Measurements from ENCODE around the gene KCTD8. TPM values are rescaled to one million over a fixed set of nuclear protein-coding genes. Genes with fewer than 3 reads are reported as not detected.

Gene KCTD8
- total RNA-seq, 1 experiment from 2014 or later: 1.1 TPM

DNA sequence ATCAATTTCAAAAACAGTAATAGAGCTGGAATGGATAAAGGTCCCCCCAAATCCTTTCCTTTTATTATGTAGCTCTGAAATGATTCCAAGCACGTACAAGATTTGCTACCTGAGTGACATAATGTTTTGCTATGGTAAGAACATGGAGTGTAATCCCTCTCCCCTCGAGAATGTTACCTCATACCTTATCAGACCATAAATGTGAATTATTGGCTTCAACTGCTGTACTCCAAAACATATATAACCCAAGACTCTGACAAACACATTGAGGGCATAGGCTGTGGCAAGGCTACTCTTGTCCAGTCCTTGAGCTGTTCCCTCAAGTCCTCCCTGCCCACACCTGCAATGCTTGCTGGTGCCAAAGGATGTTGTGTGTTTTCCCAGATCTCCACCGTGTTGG, 286.9 kb downstream of the KCTD8 start:
- Mint-ChIP-seq H3K27ac (no peak overlapping the region), H3K4me3 (no peak overlapping the region), H3K4me1 (no peaks in the 10 kb centered on the region), H3K27me3 (ENCODE audit: low read depth) (no peaks in the 10 kb centered on the region), H3K36me3 (ENCODE audit: insufficient read depth in 1 of 3, low read depth in 3 of 3) (peaks cover 0 to 3% (median 2%) of the 10 kb centered on the region in 3 experiments; a peak in 3 of 7 replicates), H3K9me3 (peaks cover 0 to 1% of the 10 kb centered on the region in 2 experiments; a peak in 3 of 5 replicates)
- no CpG with 5 or more reads among the region's 3 CpGs for WGBS (ENCODE audit: extremely low coverage, insufficient read length, low lambda C conversion rate)
- Histone ChIP-seq H2AFZ (ENCODE audit: low read length) (no peak overlapping the region), H4K91ac (ENCODE audit: insufficient read length, low read depth, low read length) (no peak overlapping the region), H4K8ac (replicated peaks; ENCODE audit: insufficient read length, low read depth, low read length) (no peak overlapping the region), H3K79me2 (ENCODE audit: insufficient read depth, low read length) (no peaks in the 10 kb centered on the region), H2AK5ac (ENCODE audit: insufficient read length, low read length) (no peak overlapping the region), H3K56ac (ENCODE audit: insufficient read length, low read depth, low read length) (no peak overlapping the region), H3K18ac (ENCODE audit: insufficient read length, low read depth, low read length) (no peak overlapping the region), H2BK15ac (ENCODE audit: low read depth, low read length) (no peak overlapping the region; the same call in 1 of the 2 replicates), H3T11ph (ENCODE audit: low read length) (no peak overlapping the region), H4K20me1 (ENCODE audit: control insufficient read depth, insufficient read depth, insufficient read length) (no peaks in the 10 kb centered on the region), H2BK120ac (ENCODE audit: low read depth, low read length, poor library complexity, severe bottlenecking) (no peak overlapping the region), H3K79me1 (ENCODE audit: insufficient read depth, low read depth, low read length, poor library complexity, severe bottlenecking) (no peaks in the 10 kb centered on the region), H4K5ac (ENCODE audit: insufficient read length, low read depth, low read length) (no peak overlapping the region), H3K27ac (ENCODE audit: insufficient read length, low read depth, low read length) (no peak overlapping the region), H3K23me2 (ENCODE audit: insufficient read length, low read depth, low read length, poor library complexity, severe bottlenecking) (no peaks in the 10 kb centered on the region), H3K9me3 (ENCODE audit: control insufficient read depth, low read depth, low read length) (no peaks in the 10 kb centered on the region), H3K14ac (ENCODE audit: insufficient read depth, low read length) (no peak overlapping the region), H3K27me3 (ENCODE audit: insufficient read depth, low read length) (no peaks in the 10 kb centered on the region), H3K9ac (ENCODE audit: extremely low read depth, insufficient read length, low read length) (no peak overlapping the region), H2BK12ac (ENCODE audit: insufficient read length, low read depth, low read length) (no peak overlapping the region), H3K23ac (ENCODE audit: insufficient read length, low read depth, low read length) (no peak overlapping the region), H3K4me1 (ENCODE audit: insufficient read depth, low read length) (no peaks in the 10 kb centered on the region), H3K4ac (ENCODE audit: low read depth, low read length) (no peak overlapping the region), H2BK5ac (ENCODE audit: insufficient read length, low read length) (no peak overlapping the region), H3K4me2 (ENCODE audit: insufficient read depth, insufficient read length, low read length) (no peak overlapping the region), H2BK20ac (ENCODE audit: low read depth, low read length, poor library complexity, severe bottlenecking) (no peak overlapping the region)
- TF ChIP-seq, protein P1, sequence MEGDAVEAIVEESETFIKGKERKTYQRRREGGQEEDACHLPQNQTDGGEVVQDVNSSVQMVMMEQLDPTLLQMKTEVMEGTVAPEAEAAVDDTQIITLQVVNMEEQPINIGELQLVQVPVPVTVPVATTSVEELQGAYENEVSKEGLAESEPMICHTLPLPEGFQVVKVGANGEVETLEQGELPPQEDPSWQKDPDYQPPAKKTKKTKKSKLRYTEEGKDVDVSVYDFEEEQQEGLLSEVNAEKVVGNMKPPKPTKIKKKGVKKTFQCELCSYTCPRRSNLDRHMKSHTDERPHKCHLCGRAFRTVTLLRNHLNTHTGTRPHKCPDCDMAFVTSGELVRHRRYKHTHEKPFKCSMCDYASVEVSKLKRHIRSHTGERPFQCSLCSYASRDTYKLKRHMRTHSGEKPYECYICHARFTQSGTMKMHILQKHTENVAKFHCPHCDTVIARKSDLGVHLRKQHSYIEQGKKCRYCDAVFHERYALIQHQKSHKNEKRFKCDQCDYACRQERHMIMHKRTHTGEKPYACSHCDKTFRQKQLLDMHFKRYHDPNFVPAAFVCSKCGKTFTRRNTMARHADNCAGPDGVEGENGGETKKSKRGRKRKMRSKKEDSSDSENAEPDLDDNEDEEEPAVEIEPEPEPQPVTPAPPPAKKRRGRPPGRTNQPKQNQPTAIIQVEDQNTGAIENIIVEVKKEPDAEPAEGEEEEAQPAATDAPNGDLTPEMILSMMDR (conservative IDR thresholded peaks at IDR 0.05): no peak
- no peak for DNase-seq

Data from H9 (cell line).